Astrocyte of the spinal cord (primary cell): ENCODE data around the gene MYO1G.
A peak's percentile ranks its signal among the peaks of the same experiment; 100 is the strongest.
"Not testable (repeated sequence)": the region's sequence is repeated elsewhere in the genome, so short reads cannot be mapped to it uniquely, and the experiment has no call there.

Source experiments
- DNase-seq: peaks from one replicate; pipeline ENCODE4 v3.0.0; 2011; ENCODE audit warnings: low read depth, low spot score
- H3K4me3 ChIP-seq: 2 replicates; pipeline ENCODE4 v1.5.1; 2011; ENCODE audit warnings: low read depth, mild to moderate bottlenecking, low read length, moderate library complexity
- in situ Hi-C: cut with HindIII; loops from 2 replicates; pipeline ENCODE4 v1.10.0; 2017; ENCODE audit warnings: low sequenced_read_pairs
- TF ChIP-seq, protein P1 (sequence below): IDR thresholded peaks from 2 replicates; pipeline ENCODE4 v1.5.1; 2012; ENCODE audit warnings: low read depth, mild to moderate bottlenecking, low read length, inconsistent platforms

Gene MYO1G

DNA sequence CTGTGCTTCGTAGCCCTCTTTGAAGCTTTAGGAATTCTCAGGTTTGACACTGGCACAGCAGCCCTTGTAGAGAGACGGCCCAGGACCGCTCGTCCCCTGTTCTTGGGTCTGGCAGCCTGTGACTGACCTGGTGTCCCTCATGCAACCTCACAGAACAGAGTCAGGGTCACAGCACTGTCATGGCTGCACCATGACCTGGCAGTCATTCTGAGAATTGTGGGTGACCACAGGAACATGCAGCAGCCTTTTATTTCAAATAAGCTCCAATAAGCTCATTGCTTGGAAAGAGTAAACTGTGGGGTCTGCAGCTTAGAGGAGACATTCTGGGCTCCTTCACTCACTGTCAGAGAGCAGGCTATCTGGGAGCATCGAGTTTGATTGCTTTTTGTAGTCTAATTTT, 42.5 kb downstream of the MYO1G start:
- TF ChIP-seq, protein P1, sequence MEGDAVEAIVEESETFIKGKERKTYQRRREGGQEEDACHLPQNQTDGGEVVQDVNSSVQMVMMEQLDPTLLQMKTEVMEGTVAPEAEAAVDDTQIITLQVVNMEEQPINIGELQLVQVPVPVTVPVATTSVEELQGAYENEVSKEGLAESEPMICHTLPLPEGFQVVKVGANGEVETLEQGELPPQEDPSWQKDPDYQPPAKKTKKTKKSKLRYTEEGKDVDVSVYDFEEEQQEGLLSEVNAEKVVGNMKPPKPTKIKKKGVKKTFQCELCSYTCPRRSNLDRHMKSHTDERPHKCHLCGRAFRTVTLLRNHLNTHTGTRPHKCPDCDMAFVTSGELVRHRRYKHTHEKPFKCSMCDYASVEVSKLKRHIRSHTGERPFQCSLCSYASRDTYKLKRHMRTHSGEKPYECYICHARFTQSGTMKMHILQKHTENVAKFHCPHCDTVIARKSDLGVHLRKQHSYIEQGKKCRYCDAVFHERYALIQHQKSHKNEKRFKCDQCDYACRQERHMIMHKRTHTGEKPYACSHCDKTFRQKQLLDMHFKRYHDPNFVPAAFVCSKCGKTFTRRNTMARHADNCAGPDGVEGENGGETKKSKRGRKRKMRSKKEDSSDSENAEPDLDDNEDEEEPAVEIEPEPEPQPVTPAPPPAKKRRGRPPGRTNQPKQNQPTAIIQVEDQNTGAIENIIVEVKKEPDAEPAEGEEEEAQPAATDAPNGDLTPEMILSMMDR, result no peak
- no peak for DNase-seq
- no peak overlapping the region for H3K4me3 ChIP-seq
- in situ Hi-C loops, result no loop called here

DNA sequence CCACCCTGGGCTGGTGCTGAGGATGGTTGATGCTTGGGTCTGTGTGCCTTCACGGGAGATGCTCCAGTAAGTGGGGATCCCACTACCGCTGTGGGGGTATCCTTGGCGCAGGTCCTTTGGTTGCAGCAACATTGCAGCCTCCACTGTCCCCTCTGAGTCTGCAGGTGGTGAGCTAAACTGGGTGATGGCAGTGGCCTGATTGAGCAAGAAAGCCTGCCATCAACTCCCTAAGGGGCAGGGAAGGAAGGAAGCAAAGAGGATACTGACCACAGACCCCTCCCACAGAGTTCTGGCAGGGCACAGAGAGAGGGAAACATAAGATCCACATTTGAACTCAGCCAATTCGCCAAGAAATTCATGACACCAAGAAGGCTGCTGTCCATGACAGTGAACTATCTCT, 43.2 kb downstream of the MYO1G start:
- DNase-seq, result no peak
- H3K4me3 ChIP-seq, result no peak overlapping the region
- TF ChIP-seq, protein P1, result no peak
- in situ Hi-C loops, result no loop called here

DNA sequence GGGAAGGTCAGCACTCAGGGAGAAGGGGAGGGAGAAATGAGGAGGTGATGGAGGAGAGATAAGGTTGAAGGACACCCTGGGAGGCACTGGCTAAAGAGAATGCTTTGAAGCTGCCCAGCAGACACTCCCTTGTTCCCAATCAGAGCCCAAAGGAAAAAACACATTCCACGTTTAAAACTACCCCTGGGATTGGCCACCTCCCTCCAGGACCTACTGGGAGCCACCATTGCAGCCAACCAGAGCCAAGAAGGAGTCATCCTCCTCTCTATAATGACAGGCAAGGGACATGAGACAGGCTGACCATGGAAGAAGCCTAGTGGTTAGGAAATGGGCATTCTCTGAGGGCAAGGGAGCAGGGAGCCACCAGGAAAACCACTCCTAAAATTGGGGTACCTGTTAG, 43.8 kb downstream of the MYO1G start:
- DNase-seq, result no peak
- in situ Hi-C loops, result no loop called here
- H3K4me3 ChIP-seq, result no peak overlapping the region
- TF ChIP-seq, protein P1, result no peak

DNA sequence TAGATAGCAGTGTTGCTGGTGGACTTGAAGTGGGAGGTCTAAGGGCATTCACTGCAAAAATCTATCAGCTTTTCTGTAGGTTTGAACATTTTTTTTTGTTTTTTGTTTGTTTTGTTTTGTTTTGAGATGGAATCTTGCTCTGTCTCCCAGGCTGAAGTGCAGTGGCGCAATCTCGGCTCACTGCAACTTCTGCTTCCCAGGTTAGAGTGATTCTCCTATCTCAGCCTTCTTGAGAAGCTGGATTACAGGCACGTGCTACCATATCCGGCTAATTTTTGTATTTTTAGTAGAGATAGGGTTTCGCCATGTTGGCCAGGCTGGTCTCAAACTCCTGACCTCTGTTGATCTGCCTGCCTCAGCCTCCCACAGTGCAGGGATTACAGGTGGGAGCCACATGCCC, 44.3 kb downstream of the MYO1G start:
- DNase-seq, H3K4me3 ChIP-seq, in situ Hi-C loops: not testable (repeated sequence)

DNA sequence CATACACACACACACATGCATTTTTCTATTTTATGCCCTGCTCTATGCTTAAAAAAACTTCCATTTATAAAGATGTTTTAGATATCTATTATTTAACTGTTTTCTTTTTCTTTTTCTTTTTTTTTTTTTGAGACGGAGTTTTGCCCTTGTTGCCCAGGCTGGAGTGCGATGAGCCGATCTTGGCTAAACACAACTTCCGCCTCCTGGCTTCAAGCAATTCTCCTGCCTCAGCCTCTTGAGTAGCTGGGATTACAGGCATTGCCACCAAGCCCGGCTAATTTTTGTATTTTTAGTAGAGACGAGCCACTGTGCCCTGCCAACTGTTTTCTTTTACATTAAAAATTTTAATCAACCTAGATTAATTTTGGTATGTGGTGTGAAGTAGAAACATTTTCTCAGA, 47.9 kb downstream of the MYO1G start:
- DNase-seq, result no peak
- TF ChIP-seq, protein P1, result no peak
- in situ Hi-C loops, result no loop called here
- no peak overlapping the region for H3K4me3 ChIP-seq

DNA sequence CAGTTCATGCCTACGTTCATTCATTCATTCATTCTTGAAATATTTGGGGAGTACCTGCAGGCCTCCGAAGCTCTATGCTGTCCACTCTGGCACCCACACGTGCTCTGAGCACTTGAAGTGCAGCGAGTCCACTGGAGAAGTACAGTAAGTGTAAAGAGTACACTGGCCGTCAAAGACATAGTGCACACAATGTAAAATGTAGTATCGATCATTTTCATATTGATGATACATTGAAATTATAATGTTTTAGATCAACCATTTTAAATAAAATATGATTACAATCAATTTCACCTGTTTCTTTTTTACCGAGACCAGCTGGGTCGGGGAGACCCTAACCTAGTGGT, 56.5 kb downstream of the MYO1G start:
- no peak overlapping the region for H3K4me3 ChIP-seq
- in situ Hi-C loops, result no loop called here
- TF ChIP-seq, protein P1, result no peak

DNA sequence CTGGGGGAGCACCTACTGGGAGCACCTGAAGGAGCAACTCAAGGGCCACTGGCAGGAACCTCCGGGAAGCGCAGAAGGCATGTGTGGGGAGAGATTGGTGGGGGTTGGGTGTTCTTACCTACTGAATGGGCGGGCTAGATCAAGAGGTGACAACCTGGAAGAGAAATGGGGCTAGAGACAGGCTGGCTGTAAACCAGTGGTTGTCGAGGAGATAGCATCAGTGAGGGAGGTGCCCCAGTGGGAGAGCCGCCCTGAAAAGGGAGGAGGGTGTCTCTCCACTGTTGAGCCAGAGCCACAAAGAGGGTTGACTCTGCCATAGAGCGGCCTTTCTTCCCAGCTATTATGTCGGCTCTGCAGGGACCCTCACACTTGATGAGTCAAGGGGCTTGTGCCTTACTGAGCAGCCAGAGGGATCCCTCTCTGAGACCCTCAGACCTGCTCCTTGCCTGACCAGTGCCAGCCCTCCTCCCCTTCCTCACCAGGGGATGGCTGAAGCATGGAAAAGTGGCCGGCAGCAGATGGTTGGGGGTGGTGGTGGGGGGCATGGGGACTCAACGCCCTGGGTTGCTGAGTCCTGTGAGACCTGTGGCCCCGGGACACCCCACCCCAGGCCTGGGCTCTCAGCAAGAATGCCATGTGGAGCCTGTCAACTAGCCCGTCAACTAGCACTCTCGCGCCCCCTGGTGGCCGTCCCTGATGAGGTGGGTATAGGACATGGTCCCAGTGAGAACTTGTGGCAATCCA, 57.0 kb downstream of the MYO1G start:
- in situ Hi-C loops, result no loop called here

More for the DNA sequence above, 56.5 kb downstream of the MYO1G start:
- DNase-seq, result no peak

More for the DNA sequence above, 57.0 kb downstream of the MYO1G start:
- H3K4me3 ChIP-seq, result no peak overlapping the region
- peak; percentile 67 for DNase-seq
- TF ChIP-seq, protein P1, result peak; percentile 88
